ENCODE data around the gene FOXJ1.

Gene FOXJ1

DNA sequence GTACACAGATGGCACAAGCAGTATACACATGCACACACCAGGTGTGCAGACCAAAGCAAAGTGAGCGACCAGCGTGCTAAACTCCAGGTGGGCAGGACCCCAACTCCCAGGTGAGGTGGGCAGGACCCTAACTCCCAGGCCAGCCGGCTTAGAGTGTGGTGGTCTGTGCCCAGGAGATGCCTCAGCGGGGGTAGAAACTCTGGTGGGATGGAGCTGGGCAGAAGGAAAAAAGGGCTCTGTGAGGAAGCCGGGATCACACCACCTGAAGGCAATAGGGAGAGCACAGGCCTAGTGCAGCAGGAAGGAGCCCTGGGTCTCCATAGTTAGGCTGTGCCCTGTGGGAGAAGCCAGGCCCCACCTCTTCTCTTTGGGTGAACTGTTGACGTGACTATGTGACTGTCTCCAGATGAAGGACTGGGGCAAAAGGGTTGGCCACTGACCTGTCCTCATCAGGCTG lies 1.6 kb upstream of the FOXJ1 start:
- DNase-seq (ENCODE audit: low read depth in 2 of 2, low spot score in 1 of 2), result no peak

DNA sequence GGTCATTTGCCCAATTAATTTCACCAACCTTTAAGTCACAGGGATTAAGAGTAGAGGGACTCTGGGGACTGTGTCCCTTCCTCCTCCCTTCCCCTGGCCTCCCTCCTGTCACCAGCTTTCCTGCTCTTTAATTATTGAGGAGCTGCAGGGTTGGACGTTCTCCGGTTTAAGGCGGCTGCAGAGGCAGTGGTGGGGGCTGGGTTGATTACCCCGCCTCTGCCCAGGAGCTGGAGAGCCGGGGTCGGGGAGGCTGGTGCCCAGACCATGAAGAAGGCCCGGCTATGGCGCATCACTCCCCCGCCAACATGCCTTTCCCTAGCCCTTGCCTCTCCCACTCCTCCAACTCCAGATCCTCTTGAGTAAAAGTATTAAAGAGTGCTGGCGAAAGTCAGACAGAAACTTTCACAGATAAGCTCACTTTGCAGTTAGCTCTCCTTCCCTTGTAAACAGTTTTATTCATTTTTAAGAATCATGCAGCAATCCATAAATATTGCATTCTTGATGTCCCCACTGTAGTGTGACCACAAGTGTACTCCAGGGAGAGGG lies 1.1 kb upstream of the FOXJ1 start:
- DNase-seq (ENCODE audit: low read depth in 2 of 2, low spot score in 1 of 2), result no peak

DNA sequence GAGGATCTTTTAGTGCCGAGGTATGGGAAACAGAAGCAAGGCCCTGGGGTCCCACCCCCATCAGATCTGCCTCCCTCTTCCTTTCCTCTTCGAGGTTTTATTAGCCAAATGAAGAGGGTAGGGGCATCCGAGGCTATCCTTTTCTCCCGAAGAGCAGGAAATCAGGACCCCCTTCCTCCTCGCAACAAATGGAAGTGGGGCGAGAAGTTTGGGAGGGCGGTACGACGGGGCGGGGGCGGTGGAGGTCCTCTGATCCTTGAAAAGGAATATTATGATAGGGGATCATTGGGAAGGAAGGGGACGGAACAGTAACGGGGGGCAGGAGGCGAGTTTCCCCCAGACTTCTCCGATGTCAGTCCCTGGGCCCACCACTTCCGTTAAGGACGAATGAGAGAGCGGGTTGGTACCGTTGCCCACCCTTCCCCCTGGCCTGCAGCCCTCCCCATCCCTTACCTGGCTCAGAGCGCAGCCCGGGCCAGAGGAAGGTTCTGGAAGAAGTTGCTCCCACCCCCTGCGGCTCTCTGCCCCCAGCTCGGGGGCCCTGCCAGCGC lies 309 bp downstream of the FOXJ1 start:
- DNase-seq (ENCODE audit: low read depth in 2 of 2, low spot score in 1 of 2), result no peak

DNA sequence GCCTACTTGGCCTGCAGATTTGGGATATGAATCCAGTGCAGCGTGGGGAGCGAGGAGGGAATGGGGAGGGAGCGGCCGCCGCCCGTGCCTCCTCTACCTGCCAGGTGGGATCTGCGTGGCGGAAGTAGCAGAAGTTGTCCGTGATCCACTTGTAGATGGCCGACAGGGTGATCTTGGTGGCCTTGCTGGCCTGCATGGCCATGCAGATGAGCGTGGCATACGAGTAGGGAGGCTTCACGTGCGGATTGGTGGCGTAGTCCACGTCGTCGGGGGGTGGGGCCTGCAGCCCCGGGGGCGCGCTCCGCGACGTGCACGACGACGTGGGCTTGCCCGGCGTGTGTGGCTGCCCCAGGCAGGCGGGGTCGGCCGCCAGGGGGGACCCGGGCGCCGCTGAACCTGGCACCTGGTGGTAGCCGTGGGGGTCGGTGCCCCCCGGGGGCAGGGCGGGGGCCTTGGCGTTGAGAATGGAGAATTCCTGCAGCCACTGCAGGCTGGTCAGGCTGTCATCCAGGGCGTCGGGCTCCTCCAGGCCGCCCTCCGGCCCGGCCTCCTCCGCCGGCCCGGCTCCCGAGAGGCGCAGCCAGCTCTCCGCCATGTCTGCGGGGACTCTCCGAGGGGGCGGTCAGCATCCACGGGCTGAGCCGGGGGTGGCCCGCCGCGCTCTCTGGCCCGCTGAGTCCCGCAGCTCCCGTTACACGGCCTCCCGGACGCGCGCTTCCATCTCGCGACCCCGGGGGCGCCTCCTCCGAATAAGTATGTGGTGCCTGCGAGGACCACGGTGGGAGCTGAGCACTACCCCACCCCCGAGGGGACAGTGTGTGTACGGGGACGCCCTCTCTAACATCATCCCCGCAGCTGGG lies 1.0 kb downstream of the FOXJ1 start:
- DNase-seq (ENCODE audit: low read depth in 2 of 2, low spot score in 1 of 2), result peak in 1 of 2 donors; percentile 44

DNA sequence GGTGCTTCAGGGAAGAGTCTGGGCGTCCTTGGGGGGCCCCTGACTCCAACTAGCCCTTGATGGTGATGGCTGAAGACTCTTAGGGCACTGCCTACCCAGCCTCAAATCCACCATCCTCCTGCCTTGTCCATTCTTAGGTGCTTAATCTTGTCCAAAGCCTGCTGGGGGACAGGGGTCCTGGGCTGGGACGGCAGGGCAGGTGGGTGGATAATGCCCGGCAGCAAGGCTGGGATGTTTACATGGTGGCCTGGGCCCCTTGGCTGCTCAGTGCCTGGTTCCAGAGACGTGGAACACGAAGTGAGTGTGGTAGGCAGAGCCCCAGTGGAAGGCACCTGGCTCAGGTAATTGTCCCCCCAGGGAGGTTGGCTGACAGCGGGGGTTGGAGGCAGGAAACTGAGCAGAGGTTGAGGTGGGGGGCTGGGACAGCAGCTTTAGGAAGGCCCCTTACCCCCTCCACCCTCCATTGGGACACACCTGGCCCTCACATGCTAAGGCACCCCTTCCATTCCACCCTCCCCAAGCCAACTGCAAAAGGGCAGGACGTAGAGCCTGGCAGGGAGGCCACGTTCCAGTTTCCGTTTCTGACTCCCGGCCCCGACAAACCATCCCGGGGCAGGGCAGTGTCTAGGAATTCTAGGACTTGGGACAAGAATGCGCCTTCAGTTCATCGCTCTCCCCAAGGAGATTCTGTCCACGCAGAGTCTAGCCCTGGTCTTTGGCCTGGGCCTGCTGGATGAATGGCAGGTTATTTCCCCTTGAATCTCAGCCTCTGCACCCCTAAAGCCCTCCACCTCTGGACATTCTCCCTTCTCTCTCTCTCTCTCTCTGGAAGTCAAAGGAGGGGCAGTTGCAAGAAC lies 1.9 kb downstream of the FOXJ1 start:
- no peak for DNase-seq (ENCODE audit: low read depth in 2 of 2, low spot score in 1 of 2)

DNA sequence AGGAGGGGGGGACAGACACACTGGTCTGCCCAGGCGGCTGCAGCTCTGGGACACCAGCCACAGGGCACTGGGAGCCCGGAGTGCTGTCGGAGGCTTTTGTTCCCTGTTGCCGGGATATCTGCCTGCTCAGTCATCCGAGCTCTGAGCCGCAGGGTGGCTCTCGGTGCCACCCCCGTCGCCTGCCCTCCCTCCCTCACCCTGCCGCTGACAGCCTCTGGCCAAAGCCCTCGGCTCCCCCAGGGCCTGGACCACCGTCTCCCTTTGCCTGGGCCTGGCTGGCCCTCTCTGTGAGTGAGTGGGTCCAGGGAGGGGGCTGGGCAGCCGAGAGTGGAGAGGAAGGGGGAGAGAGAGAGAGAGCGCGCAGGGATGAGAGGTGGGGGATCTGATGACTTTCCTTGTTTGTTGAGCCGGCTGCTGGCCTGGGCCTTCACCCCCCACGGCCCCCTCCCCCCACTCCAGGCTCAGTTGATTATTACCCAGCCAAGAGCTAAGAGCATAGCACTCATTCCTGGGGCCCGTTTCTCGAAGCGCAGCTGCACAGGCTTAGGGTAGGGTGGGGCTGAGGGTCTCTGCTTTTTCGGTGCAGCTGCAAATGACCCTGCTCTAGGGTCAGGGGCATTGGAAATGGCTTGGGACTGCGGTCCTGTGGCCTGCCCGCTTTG lies 2.7 kb downstream of the FOXJ1 start:
- DNase-seq (ENCODE audit: low read depth in 2 of 2, low spot score in 1 of 2), result no peak

DNA sequence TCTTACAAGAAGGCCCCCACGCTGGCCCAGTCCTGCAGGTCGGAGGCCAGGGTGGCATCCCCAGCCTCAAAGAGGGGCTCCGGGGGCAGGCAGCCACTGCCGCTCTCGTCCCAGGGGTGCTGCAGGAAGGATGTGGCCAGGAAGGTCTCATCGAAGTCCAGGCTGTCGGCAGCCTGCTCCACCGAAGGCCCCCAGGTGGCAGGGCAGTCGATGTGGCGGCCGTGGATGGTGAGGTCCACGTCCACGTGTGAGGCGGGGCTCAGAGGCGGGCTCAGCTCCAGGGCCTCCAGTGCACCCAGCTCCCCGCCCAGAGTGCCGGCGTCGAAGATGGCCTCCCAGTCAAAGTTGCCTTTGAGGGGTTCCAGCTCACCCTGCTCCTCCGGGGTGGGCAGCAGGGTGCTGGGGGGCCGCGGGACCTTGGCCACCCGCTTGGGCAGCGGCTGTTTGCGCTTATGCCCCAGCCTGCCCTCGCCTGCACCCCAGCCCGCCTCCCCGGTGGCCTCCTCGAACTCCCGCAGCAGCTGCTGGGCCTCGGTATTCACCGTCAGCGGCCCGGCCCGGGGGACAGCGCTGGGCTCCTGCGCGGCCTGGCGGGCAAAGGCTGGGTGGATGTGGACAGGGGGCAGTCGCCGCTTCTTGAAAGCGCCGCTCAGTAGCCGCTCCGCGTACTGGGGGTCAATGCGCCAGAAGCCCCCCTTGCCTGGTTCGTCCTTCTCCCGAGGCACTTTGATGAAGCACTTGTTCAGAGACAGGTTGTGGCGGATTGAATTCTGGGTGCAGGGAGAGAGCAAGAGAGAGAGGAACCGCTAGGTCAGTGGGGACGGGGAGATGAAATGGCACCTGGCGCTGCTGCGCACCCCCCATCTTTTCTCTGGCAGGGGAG lies 3.5 kb downstream of the FOXJ1 start:
- no peak for DNase-seq (ENCODE audit: low read depth in 2 of 2, low spot score in 1 of 2)

DNA sequence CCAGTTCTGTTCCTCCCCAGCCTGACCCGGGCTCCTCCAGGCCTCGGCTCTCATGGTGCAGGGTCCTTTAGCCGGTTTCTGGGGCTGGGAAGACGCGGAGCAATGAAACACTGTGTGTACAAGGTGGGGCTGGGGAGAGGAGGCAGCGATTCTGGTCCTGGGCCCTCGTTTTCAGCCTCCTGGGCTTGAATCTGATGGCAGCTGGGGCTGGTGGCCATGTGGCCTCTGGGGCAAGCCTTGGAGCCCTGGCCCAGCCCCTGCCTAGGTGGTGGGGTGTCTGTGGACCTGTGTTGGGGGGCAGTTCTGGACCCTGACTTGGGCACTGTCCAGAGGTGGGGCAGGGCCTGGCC lies 4.1 kb downstream of the FOXJ1 start:
- no peak for DNase-seq (ENCODE audit: low read depth in 2 of 2, low spot score in 1 of 2)

DNA sequence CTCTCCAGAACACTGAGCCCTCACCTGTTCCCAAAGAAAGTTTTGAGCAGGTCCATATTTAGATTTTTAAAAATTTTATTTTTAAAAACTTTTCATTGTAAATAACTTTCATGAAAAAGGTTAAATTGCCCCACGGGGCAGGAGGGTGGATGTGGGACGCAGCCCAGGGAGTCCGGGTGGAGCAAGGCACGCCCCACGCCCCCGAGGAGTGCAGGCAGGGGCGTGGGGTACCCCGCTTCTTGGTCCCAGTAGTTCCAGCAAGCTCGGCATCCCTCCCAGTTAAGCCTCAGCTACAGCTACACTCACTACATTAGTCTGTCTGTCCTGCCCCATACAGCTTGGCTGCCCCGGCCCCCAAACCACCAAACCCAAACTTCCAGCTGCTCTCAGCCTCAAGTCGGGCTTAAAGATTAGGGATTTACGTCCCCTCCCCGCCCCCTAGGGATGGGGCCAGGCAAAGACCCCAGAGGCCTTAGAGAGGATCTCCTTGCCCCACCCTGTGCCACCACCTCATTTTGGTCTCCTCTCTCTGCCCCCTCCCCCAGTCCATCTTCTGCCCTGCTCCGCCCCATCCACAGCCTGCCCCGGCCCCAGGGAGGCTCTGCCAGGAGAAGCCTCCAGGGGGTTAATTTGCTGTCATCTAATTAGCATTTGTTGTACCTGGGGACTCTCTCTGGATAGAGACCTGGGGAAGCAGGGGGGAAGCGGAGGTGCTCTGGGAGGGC lies 4.6 kb downstream of the FOXJ1 start:
- DNase-seq (ENCODE audit: low read depth in 2 of 2, low spot score in 1 of 2), result no peak

DNA sequence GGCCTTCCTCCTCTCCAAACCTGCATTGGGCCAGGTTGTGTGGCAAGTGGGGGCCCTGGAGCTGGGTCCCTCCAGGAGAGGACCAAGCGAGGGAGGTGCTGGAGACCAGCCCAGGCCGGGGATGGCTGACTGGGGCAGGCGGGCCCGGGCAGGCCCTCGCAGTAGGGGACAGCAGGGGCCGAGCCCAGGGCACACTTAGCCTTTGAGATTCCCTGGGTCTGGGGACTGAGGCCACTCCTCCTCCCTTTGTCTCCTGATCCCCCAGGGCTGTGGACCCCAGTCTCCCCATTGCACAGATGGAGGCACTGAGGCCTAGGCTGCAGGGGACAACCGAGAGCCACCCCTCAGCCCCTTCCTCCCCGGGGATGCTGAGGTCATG lies 5.2 kb downstream of the FOXJ1 start:
- no peak for DNase-seq (ENCODE audit: low read depth in 2 of 2, low spot score in 1 of 2)

DNA sequence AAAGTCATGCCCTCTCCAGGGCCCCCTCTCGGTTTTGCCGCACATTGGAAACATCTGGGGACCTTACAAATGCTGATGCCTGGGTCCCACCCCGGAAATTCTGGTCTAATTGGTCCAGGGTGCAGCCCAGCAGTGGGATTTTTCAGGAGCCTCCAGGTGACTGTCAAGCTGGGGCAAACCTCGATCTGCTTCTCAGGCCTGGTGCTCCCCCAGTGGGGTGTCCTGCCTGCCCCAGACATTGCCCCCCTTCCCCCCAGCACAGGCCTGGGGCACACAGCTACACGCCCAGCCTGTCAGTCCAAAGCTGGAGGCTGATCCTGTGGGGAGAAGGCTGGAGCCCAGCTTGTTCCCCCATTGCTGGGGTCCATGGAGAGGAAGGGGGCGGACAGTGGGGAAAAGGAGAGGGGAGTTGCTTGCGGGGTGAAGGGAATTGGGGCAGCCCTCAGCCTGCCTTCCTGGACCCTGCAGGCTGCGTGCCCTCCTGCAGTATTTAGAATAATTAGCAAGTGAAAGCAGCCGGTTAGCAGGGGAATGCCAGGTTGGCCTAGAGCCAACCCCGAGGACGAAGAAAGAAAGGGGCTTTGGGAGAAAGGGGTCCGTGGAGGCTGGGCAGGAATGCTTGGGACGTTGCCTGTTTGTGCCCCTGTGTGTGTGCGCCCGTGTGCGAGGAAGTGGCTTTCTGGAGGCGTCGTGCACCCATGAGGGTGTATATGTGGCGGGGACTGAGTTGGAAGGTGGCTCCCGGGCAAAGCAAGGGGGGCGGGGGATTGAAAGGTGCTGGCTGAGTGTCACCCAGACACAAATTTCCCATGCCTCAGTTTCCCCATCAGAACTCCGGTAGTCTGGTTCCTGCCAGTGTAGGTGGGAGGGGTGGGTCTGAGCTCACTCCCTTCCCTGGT lies 5.9 kb downstream of the FOXJ1 start:
- DNase-seq (ENCODE audit: low read depth in 2 of 2, low spot score in 1 of 2), result no peak

DNA sequence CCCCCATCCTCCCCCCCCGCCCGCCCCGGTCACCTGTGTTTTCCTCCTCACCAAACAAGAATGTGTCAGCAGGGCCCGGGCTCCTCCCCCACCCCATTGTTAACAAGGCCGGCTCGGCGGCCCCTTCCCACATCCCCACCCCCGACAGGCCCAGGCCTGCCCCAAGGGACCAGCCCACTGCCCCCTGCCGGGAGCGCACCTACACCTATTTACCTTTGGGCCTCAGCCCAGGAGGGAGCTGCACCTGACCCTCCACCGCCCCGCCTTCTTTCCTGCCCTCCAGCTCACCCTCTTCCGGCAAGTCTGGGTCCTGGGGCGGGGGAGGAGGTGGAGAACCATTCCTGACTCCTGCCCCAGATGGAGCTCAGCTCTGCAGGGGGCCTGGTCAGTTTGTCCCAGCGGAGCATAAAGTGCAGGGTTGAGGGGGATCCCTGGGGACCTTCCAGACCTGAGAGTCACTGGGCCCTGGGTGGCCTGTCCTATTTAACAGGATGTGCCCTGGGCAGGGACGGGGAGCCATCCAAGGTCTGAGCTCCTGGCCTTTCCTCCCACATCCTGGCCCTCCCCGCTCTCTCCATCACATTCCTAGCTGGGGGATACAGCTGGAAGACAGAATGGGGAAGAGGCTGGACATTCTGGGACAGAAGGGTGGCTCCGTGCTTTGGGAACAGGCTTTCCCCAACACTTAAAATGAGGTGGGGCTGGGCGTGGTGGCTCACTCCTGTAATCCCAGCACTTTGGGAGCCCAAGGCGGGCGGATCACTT lies 8.3 kb downstream of the FOXJ1 start:
- no peak for DNase-seq (ENCODE audit: low read depth in 2 of 2, low spot score in 1 of 2)

DNA sequence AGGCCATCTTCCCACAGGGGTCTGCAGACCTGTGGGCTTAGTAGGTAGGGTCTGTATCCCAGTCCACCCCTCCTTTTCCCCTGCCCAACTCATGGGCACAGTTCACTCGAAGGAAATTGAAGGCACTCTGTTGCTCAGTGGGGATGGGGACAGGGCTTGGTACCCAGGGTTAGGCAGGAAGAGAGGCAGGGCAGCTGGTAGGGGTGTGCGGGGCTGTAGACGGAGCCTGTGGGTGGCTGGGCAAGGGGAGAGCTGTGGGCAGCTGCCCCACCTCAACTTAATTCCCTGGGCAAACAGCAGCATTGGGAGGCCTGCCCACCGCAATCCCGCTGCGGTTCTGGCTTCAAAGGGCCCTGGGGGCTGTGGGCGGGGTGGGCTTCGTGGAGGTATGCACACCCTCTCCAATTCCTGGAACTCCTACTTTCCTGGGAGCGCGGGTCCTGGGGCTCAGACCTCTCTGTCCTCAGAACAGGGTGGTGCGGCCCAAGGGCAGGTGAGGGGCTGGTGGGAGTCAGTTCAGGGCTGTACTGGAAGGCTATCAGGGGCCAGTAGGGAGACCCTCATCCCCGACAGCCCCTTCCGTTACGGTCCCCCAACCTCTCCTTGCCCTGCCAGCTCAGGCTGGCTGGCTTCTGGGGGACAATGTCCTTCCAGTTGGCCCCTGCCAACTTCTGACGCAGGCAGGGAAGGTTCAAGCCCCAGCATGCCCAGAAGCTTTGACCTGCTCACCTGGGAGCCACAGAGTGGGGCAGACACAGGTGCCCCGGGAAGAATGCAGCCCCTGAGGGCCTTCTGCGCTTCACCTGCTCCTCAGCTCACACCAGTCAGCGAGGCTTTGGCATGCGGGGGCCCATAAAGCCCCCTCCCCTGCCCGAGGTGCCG lies 9.1 kb downstream of the FOXJ1 start:
- no peak for DNase-seq (ENCODE audit: low read depth in 2 of 2, low spot score in 1 of 2)

DNA sequence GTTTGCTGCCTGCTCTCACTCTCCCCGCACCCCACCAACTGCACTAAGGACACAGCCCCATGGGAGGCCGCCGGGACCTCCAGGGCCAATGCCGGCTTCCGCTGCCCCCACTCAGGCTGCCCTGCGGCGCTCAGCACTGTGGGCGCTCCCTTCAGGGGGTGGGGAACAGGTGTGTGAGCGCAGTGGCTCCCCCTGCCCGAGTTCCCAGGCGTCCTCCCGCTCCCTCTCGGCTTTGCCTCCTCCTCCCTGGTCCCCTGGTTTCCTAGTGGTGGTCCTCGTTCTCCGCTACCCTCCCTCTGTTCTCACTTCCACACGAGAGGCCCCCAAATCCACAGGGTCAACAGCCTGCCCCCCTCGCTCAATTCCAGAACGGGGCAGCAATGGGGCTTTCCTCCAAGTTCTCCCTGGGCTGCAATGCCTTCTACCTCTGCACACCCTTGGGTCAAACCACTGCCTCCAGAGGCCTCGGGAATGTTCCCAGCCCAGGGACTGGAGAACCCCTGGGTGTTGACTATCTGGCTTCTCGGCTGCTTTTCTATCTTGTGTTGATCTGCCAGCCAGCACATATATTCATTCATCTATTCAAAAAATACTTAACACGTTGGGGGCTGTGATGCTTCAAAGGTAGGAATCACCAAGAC lies 9.9 kb downstream of the FOXJ1 start:
- no peak for DNase-seq (ENCODE audit: low read depth in 2 of 2, low spot score in 1 of 2)

DNA sequence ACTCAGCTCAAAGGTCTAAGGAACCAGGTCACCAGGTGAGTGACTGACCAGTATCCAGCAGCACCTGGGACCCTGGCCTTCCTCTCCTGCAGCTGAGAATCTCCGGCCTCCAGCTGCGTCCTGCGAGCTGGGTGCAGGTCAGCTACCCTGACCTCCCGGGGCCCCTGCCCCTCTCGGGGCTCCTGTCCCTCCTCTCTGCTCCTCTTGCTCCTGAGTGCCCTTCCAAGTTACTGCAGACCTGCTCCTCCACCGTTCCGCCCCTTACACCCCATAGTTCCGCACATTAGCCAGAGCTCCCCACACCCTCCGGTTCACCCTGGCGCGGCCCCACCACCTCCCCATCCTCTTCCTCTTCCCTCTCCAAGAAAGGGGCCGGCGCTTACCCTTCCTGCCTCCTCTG lies 10.6 kb downstream of the FOXJ1 start:
- no peak for DNase-seq (ENCODE audit: low read depth in 2 of 2, low spot score in 1 of 2)

DNA sequence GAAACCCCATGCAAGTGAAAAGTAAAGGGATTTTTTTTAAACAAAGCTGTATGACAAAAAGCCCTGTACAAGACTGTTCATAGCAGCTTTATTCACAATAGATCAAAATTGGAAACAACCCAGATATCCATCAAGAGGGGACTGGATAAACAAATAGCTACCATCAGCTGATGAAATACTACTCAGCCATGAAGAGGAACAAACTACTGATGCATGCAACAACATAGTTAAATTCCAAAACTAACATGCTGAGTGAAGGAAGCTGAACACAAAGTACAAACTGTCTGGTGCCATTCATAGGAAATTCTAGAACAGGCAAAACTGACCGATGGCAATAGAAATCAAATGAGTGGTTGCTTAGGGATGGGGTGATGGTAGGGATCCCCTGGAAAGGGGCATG lies 15.1 kb downstream of the FOXJ1 start:
- no peak for DNase-seq (ENCODE audit: low read depth in 2 of 2, low spot score in 1 of 2)

DNA sequence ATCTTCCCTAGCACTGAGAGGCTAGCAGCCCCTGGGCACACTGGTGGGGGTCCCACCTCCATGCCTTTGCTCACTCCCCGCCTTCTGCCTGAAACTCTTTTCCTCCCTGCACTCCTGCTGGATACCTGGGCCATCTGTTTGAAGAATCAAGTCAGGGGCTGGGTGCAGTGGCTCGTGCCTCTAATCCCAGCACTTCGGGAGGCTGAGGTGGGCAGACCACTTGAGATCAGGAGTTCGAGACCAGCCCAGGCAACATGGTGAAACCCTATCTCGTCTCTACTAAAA lies 15.7 kb downstream of the FOXJ1 start:
- no peak for DNase-seq (ENCODE audit: low read depth in 2 of 2, low spot score in 1 of 2)
